Left lung (tissue), 10 donors: ENCODE measurements around the gene AUNIP. TPM values are rescaled to one million over a fixed set of nuclear protein-coding genes. Genes with fewer than 3 reads are reported as not detected.

Source experiments
- ATAC-seq: fragments of 200-7000 bp; cut with Tn5 transposase; one replicate; pipeline ENCODE4 v1.9.1; 2020; ENCODE audit warnings: moderate library complexity
- DNase-seq, 4 donors: peaks; one replicate each; pipeline ENCODE4 v3.0.0-alpha.2; 2013 to 2020
- H3K27ac ChIP-seq, 2 donors: fragments of 200-600 bp; sonication (generic) in 1 of 2; one replicate each; pipeline versions ENCODE4 v1.5.0 to v1.8.0; 2020 to 2021
- H3K27me3 ChIP-seq, 2 donors: fragments of 200-600 bp; sonication (generic) in 1 of 2; one replicate each; pipeline versions ENCODE4 v1.5.0 to v1.8.0; 2020 to 2021
- H3K36me3 ChIP-seq, 2 donors: fragments of 200-600 bp; sonication (generic) in 1 of 2; one replicate each; pipeline versions ENCODE4 v1.5.0 to v1.8.0; 2020 to 2021
- H3K4me1 ChIP-seq, 2 donors: fragments of 200-600 bp; one replicate each; pipeline ENCODE4 v1.8.0; 2021
- H3K4me3 ChIP-seq, 2 donors: fragments of 200-600 bp; sonication (generic) in 1 of 2; one replicate each; pipeline versions ENCODE4 v1.5.0 to v1.8.0; 2020 to 2021; ENCODE audit warnings: mild to moderate bottlenecking in 1 of 2
- H3K9me3 ChIP-seq, 2 donors: fragments of 200-600 bp; sonication (generic) in 1 of 2; one replicate each; pipeline versions ENCODE4 v1.5.0 to v1.8.0; 2020 to 2021
- CTCF ChIP-seq, 2 donors: fragments of 200-600 bp; sonication (generic) in 1 of 2; IDR thresholded peaks; one replicate each; pipeline versions ENCODE4 v1.5.0 to v1.8.0; 2021; ENCODE audit warnings: antibody characterized with exemption in 2 of 2
- intact Hi-C, 2 donors: fragments of 100-400 bp; cut with DNase I; formaldehyde crosslinking; loops; one replicate each; pipeline versions ENCODE4 v1.11.2 to v1.14.2; 2022
- polyA plus RNA-seq, 6 donors: library from polyadenylated mRNA; unstranded; fragments of 120-200 nt; gene quantifications; one replicate each; pipeline ENCODE4 v1.2.1, GENCODE V29; 2013; ENCODE audit not compliant: insufficient read length in 6 of 6
- total RNA-seq, 2 donors: library from RNA; stranded (reverse); fragmentation: NEBNext Ultra II Directional; extraction: Animal tissue kit (Norgen Biotek cat#: 25700); gene quantifications; one replicate each; pipeline ENCODE4 v1.2.1, GENCODE V29; 2021
- donor health status: DM: no; HTN: yes; CAD: no.
- donor health status: DM: no; HTN: no; CAD: no.

Gene AUNIP
- total and polyA plus RNA-seq, 8 donors: 0.97 to 3.1 (median 2.4) TPM

GRCh38 chr1:25820247-25821111 is 38.8 kb downstream of the AUNIP start:
- no peaks in the 10 kb centered on the region for H3K27me3 ChIP-seq
- peaks cover 9 to 37% of the 10 kb centered on the region in 2 donors for H3K4me1 ChIP-seq
- ATAC-seq: peak; percentile 51
- intact Hi-C loops: no loop called here
- peak overlapping the region; percentile 89 to 94 for H3K4me3 ChIP-seq
- TF ChIP-seq CTCF (IDR thresholded peaks at IDR 0.05): no peak
- peak in 3 of 4 donors; percentile 53 to 86 (median 60) for DNase-seq
- peak overlapping the region; percentile 89 to 90 for H3K27ac ChIP-seq
- H3K36me3 ChIP-seq: peaks cover 0 to 19% of the 10 kb centered on the region in 2 donors
- H3K9me3 ChIP-seq: no peaks in the 10 kb centered on the region

- H3K36me3 ChIP-seq: peaks cover 0 to 27% of the 10 kb centered on the region in 2 donors
- no peak for TF ChIP-seq CTCF (IDR thresholded peaks at IDR 0.05)
- intact Hi-C loops: no loop called here
- DNase-seq (peak; percentile 86 to 98 (median 92)), ATAC-seq (peak; percentile 94)
- H3K9me3 ChIP-seq: no peaks in the 10 kb centered on the region
- peak within 1 kb of the TSS; percentile 89 to 94 for H3K4me3 ChIP-seq
- H3K27me3 ChIP-seq: no peaks in the 10 kb centered on the region
- H3K4me1 ChIP-seq: peaks cover 9 to 37% of the 10 kb centered on the region in 2 donors
- peak within 1 kb of the TSS; percentile 89 to 90 for H3K27ac ChIP-seq
Observed at GRCh38 chr1:25819491-25820246, 39.6 kb downstream of the AUNIP start, which contains the start of gene MTFR1L. TSS of gene MTFR1L (plus strand) at chr1:25819954. CDS start at chr1:25823105, 3,151 bp downstream.

GRCh38 chr1:25818569-25818968 is 40.7 kb downstream of the AUNIP start:
- intact Hi-C loops: no loop called here
- DNase-seq: no peak
- ATAC-seq: no peak
- Histone ChIP-seq H3K36me3 (peaks cover 0 to 30% of the 10 kb centered on the region in 2 donors), H3K9me3 (no peaks in the 10 kb centered on the region), H3K27me3 (no peaks in the 10 kb centered on the region), H3K27ac (peak overlapping the region; percentile 48 to 90), H3K4me3 (peak overlapping the region; percentile 89 to 94), H3K4me1 (peaks cover 9 to 37% of the 10 kb centered on the region in 2 donors)
- no peak for TF ChIP-seq CTCF (IDR thresholded peaks at IDR 0.05)

GRCh38 chr1:25817840-25818501 is 41.3 kb downstream of the AUNIP start:
- peak; percentile 16 for ATAC-seq
- peak in 2 of 4 donors; percentile 37 to 40 for DNase-seq
- intact Hi-C loops: no loop called here
- H3K27me3 ChIP-seq: no peaks in the 10 kb centered on the region
- peak overlapping the region; percentile 18 to 90 for H3K27ac ChIP-seq
- peaks cover 0 to 34% of the 10 kb centered on the region in 2 donors for H3K36me3 ChIP-seq
- H3K9me3 ChIP-seq: no peaks in the 10 kb centered on the region
- TF ChIP-seq CTCF (IDR thresholded peaks at IDR 0.05): peak in 1 of 2 donors; percentile 9
- no peak overlapping the region for H3K4me3 ChIP-seq
- peaks cover 9 to 37% of the 10 kb centered on the region in 2 donors for H3K4me1 ChIP-seq
